ENCODE data around the gene MTOR. TPM values are rescaled to one million over a fixed set of nuclear protein-coding genes. Genes with fewer than 3 reads are reported as not detected.

The MTOR gene
- total and polyA plus RNA-seq, 2 donors (not counting 1 experiment from before 2014, with no cell fraction given) = 30.7 to 50.7 TPM

GRCh38 chr1:11157867-11158266, 104.5 kb downstream of the MTOR start:
- Histone ChIP-seq H4K20me1 (ENCODE audit: control insufficient read depth, insufficient read depth, low read length, poor library complexity, severe bottlenecking) (no peaks in the 10 kb centered on the region), H3K4me3 (ENCODE audit: control extremely low read depth in 1 of 5, extremely low read depth in 1 of 5, insufficient read depth in 1 of 5, low read depth in 2 of 5, low read length in 4 of 5) (no peak overlapping the region), H3K27me3 (replicated peaks in 1 of 4; ENCODE audit: control extremely low read depth in 1 of 4, control insufficient read depth in 3 of 4, insufficient read depth in 4 of 4, low read length in 3 of 4) (no peaks in the 10 kb centered on the region), H3K79me2 (ENCODE audit: control insufficient read depth, insufficient read depth, low read length) (no peaks in the 10 kb centered on the region), H3K9ac (ENCODE audit: low read length) (no peak overlapping the region), H3K4me2 (replicated peaks; ENCODE audit: low read depth, low read length, poor library complexity, severe bottlenecking) (no peak overlapping the region), H3K4me1 (ENCODE audit: control insufficient read depth in 2 of 2, insufficient read depth in 2 of 2, low read length in 2 of 2) (peaks cover 0 to 25% of the 10 kb centered on the region in 2 donors), H3K27ac (ENCODE audit: low read length in 2 of 2) (no peak overlapping the region), H3K36me3 (replicated peaks in 1 of 2; ENCODE audit: control extremely low read depth in 1 of 2, control insufficient read depth in 1 of 2, extremely low read depth in 1 of 2, insufficient read depth in 2 of 2, low read length in 1 of 2) (peaks cover 8 to 40% of the 10 kb centered on the region in 2 experiments), H3K9me3 (ENCODE audit: control extremely low read depth in 1 of 3, control insufficient read depth in 2 of 3, insufficient read depth in 1 of 3, low read length in 2 of 3) (no peaks in the 10 kb centered on the region), H2AFZ (ENCODE audit: insufficient read depth, low read depth, low read length, poor library complexity, severe bottlenecking) (no peak overlapping the region)
- no peak for ATAC-seq (ENCODE audit: low read depth)
- TF ChIP-seq CTCF (IDR thresholded peaks at IDR 0.05) (no peak), EZH2 (IDR thresholded peaks at IDR 0.05; ENCODE audit: borderline replicate concordance, insufficient read depth, low read depth, low read length, poor library complexity, severe bottlenecking) (no peak)
- peaks cover 21% of the 10 kb centered on the region for H3K4me1 Mint-ChIP-seq
- H3K27me3 Mint-ChIP-seq = no peaks in the 10 kb centered on the region
- peak overlapping the region; percentile 7 for H3K4me3 Mint-ChIP-seq
- POLR2A ChIA-PET = no interaction called here
- DNase-seq = no peak
- H3K27ac Mint-ChIP-seq = peak overlapping the region; percentile 63
- intact Hi-C loops (cut with micrococcal nuclease) = no loop called here
- H3K9me3 Mint-ChIP-seq (ENCODE audit: insufficient read depth) = no peaks in the 10 kb centered on the region
- 42% methylated on average over 2 of the region's 2 CpGs for WGBS (ENCODE audit: insufficient coverage)
- CTCF ChIA-PET = no interaction called here

- no peak for TF ChIP-seq CTCF (IDR thresholded peaks at IDR 0.05)
- TF ChIP-seq EZH2 (IDR thresholded peaks at IDR 0.05; ENCODE audit: borderline replicate concordance, insufficient read depth, low read depth, low read length, poor library complexity, severe bottlenecking) = no peak
- ChIA-PET POLR2A (no interaction called here), CTCF (interaction anchor here (1.3 kb wide), 1 partner anchor 121 kb away, joined by 3 read pairs; no protein-coding TSS in a partner anchor)
- Mint-ChIP-seq H3K9me3 (ENCODE audit: insufficient read depth) (no peaks in the 10 kb centered on the region), H3K4me1 (peaks cover 21% of the 10 kb centered on the region), H3K4me3 (no peak overlapping the region), H3K27me3 (no peaks in the 10 kb centered on the region), H3K27ac (peak overlapping the region; percentile 54)
- H3K27ac ChIP-seq (ENCODE audit: low read length in 2 of 2) = no peak overlapping the region
- peaks cover 0 to 25% of the 10 kb centered on the region in 2 donors for H3K4me1 ChIP-seq (ENCODE audit: control insufficient read depth in 2 of 2, insufficient read depth in 2 of 2, low read length in 2 of 2)
- intact Hi-C loops (cut with micrococcal nuclease) = no loop called here
- H4K20me1 ChIP-seq (ENCODE audit: control insufficient read depth, insufficient read depth, low read length, poor library complexity, severe bottlenecking) = no peaks in the 10 kb centered on the region
- H3K27me3 ChIP-seq (replicated peaks in 1 of 4; ENCODE audit: control extremely low read depth in 1 of 4, control insufficient read depth in 3 of 4, insufficient read depth in 4 of 4, low read length in 3 of 4) = no peaks in the 10 kb centered on the region
- DNase-seq (no peak), ATAC-seq (ENCODE audit: low read depth) (no peak)
- H2AFZ ChIP-seq (ENCODE audit: insufficient read depth, low read depth, low read length, poor library complexity, severe bottlenecking) = no peak overlapping the region
- H3K79me2 ChIP-seq (ENCODE audit: control insufficient read depth, insufficient read depth, low read length) = no peaks in the 10 kb centered on the region
- no peak overlapping the region for H3K9ac ChIP-seq (ENCODE audit: low read length)
- 90% methylated on average over 6 of the region's 8 CpGs for WGBS (ENCODE audit: insufficient coverage)
- peaks cover 8 to 45% of the 10 kb centered on the region in 2 experiments for H3K36me3 ChIP-seq (replicated peaks in 1 of 2; ENCODE audit: control extremely low read depth in 1 of 2, control insufficient read depth in 1 of 2, extremely low read depth in 1 of 2, insufficient read depth in 2 of 2, low read length in 1 of 2)
- H3K4me3 ChIP-seq (ENCODE audit: control extremely low read depth in 1 of 5, extremely low read depth in 1 of 5, insufficient read depth in 1 of 5, low read depth in 2 of 5, low read length in 4 of 5) = no peak overlapping the region
- no peaks in the 10 kb centered on the region for H3K9me3 ChIP-seq (ENCODE audit: control extremely low read depth in 1 of 3, control insufficient read depth in 2 of 3, insufficient read depth in 1 of 3, low read length in 2 of 3)
- no peak overlapping the region for H3K4me2 ChIP-seq (replicated peaks; ENCODE audit: low read depth, low read length, poor library complexity, severe bottlenecking)
Observed at GRCh38 chr1:11157394-11157793, 105.0 kb downstream of the MTOR start.
